H1 (cell line): Measurements from ENCODE around the gene RAPGEF5. TPM values are rescaled to one million over a fixed set of nuclear protein-coding genes. Genes with fewer than 3 reads are reported as not detected.

Experiments used
- CTCF ChIA-PET: fragments of 300-600 bp; sonication (Branson Sonifier 250); formaldehyde crosslinking; loops from one replicate; lab custom pipeline; 2021; ENCODE audit not compliant: partially characterized antibody; lab: Charles Lee
- POLR2A ChIA-PET: fragments of 300-600 bp; sonication (Branson Sonifier 250); formaldehyde crosslinking; loops from one replicate; lab custom pipeline; 2021; ENCODE audit warnings: inconsistent platforms; ENCODE audit not compliant: partially characterized antibody; lab: Charles Lee
- DNase-seq, 2 experiments: peaks; one replicate each; pipeline versions ENCODE4 v3.0.0 to v3.0.0-alpha.2; 2010 to 2022; ENCODE audit warnings: low spot score in 2 of 2, low read depth in 1 of 2, mixed read lengths in 1 of 2
- FAIRE-seq: peaks from 2 replicates; lab custom pipeline; 2011; peaks lifted over from hg19 to GRCh38; lab: Jason Lieb, UNC
- H2AFZ ChIP-seq: 2 replicates; pipeline ENCODE4 v1.8.1; 2012; ENCODE audit warnings: low read length, inconsistent platforms
- H2AK5ac ChIP-seq: 2 replicates; pipeline ENCODE4 v1.6.1; 2013; ENCODE audit warnings: low read depth, low read length
- H2BK120ac ChIP-seq: replicated peaks from 2 replicates; pipeline ENCODE3; 2013; ENCODE audit warnings: low read depth, low read length, inconsistent platforms
- H2BK12ac ChIP-seq: 2 replicates; pipeline ENCODE4 v1.6.1; 2013; ENCODE audit warnings: low read depth, low read length
- H2BK15ac ChIP-seq: 2 replicates; pipeline ENCODE4 v1.6.1; 2013; ENCODE audit warnings: low read length
- H2BK20ac ChIP-seq: 2 replicates; pipeline ENCODE4 v1.6.1; 2013; ENCODE audit warnings: low read length
- H2BK5ac ChIP-seq: 2 replicates; pipeline ENCODE4 v1.6.1; 2013; ENCODE audit warnings: low read depth, low read length
- H3K14ac ChIP-seq: 2 replicates; pipeline ENCODE4 v1.6.1; 2013; ENCODE audit warnings: inconsistent platforms; ENCODE audit not compliant: insufficient read length
- H3K18ac ChIP-seq: 2 replicates; pipeline ENCODE4 v1.6.1; 2013; ENCODE audit warnings: low read length; ENCODE audit errors: extremely low read depth
- H3K23ac ChIP-seq: 2 replicates; pipeline ENCODE4 v1.6.1; 2013; ENCODE audit warnings: inconsistent platforms; ENCODE audit not compliant: insufficient read length
- H3K23me2 ChIP-seq: 2 replicates; pipeline ENCODE4 v1.6.1; 2013; ENCODE audit warnings: low read depth, low read length
- H3K27ac ChIP-seq: 2 replicates; pipeline ENCODE4 v1.6.1; 2011; ENCODE audit warnings: low read depth, low read length, inconsistent platforms
- H3K27me3 ChIP-seq, 4 experiments: replicated peaks in 1 of 4; 1 replicate in 1 of 4; 2 replicates in 3 of 4; pipeline versions ENCODE4 v1.6.1 to v1.8.1; 2011 to 2013; ENCODE audit warnings: low read length in 3 of 4, mild to moderate bottlenecking in 3 of 4, inconsistent platforms in 2 of 4, mixed read lengths in 2 of 4, moderate library complexity in 1 of 4; ENCODE audit not compliant: control insufficient read depth in 3 of 4, insufficient read depth in 3 of 4; ENCODE audit errors: extremely low read depth in 1 of 4
- H3K36me3 ChIP-seq, 4 experiments: 2 replicates each; pipeline versions ENCODE4 v1.6.1 to v1.8.1; 2011 to 2013; ENCODE audit warnings: mild to moderate bottlenecking in 4 of 4, low read length in 3 of 4, moderate library complexity in 2 of 4, control low read depth in 1 of 4, inconsistent platforms in 1 of 4; ENCODE audit not compliant: insufficient read depth in 4 of 4, control insufficient read depth in 2 of 4
- H3K4ac ChIP-seq: replicated peaks from 2 replicates; pipeline ENCODE3; 2013; ENCODE audit warnings: low read length, low read depth, mixed read lengths, inconsistent platforms; ENCODE audit not compliant: insufficient read length
- H3K4me1 ChIP-seq, 4 experiments: replicated peaks in 1 of 4; 1 replicate in 1 of 4; 2 replicates in 3 of 4; pipeline versions ENCODE4 v1.6.1 to v1.8.1; 2011 to 2013; ENCODE audit warnings: low read length in 3 of 4, inconsistent platforms in 2 of 4, mixed read lengths in 1 of 4; ENCODE audit not compliant: insufficient read depth in 4 of 4, control insufficient read depth in 3 of 4
- H3K4me2 ChIP-seq, 2 experiments: 2 replicates each; pipeline versions ENCODE4 v1.6.1 to v1.8.1; 2011 to 2013; ENCODE audit warnings: low read depth in 2 of 2, low read length in 2 of 2, control low read depth in 1 of 2, inconsistent platforms in 1 of 2, mild to moderate bottlenecking in 1 of 2; ENCODE audit not compliant: insufficient read depth in 1 of 2
- H3K4me3 ChIP-seq, 4 experiments: fragments of 200-600, 300-600 bp in 1 of 4; sonication (generic), shearing (Covaris generic), sonication (Bioruptor Twin) in 1 of 4; 2 replicates each; pipeline versions ENCODE4 v1.5.1 to v1.8.1; 2011 to 2016; ENCODE audit warnings: low read length in 4 of 4, low read depth in 3 of 4, control low read depth in 2 of 4, inconsistent platforms in 2 of 4, mild to moderate bottlenecking in 2 of 4, mixed read lengths in 1 of 4, moderate library complexity in 1 of 4; ENCODE audit not compliant: insufficient read depth in 2 of 4; ENCODE audit errors: extremely low read depth in 1 of 4
- H3K56ac ChIP-seq: replicated peaks from 2 replicates; pipeline ENCODE3; 2013; ENCODE audit warnings: low read depth, mild to moderate bottlenecking, mixed read lengths, low read length, inconsistent platforms; ENCODE audit not compliant: insufficient read length
- H3K79me1 ChIP-seq: 2 replicates; pipeline ENCODE4 v1.6.1; 2013; ENCODE audit warnings: low read depth, low read length, control low read depth
- H3K79me2 ChIP-seq, 2 experiments: 2 replicates each; pipeline versions ENCODE4 v1.6.1 to v1.8.1; 2012 to 2013; ENCODE audit warnings: low read length in 2 of 2, mild to moderate bottlenecking in 2 of 2, inconsistent platforms in 1 of 2; ENCODE audit not compliant: insufficient read depth in 2 of 2, control insufficient read depth in 1 of 2
- H3K9ac ChIP-seq, 4 experiments: replicated peaks in 1 of 4; 1 replicate in 1 of 4; 2 replicates in 3 of 4; pipeline versions ENCODE4 v1.6.1 to v1.8.1; 2011 to 2013; ENCODE audit warnings: low read depth in 3 of 4, low read length in 3 of 4, control low read depth in 2 of 4, mild to moderate bottlenecking in 2 of 4, moderate library complexity in 2 of 4, inconsistent platforms in 1 of 4; ENCODE audit errors: extremely low read depth in 1 of 4
- H3K9me3 ChIP-seq, 2 experiments: 2 replicates each; pipeline versions ENCODE4 v1.6.1 to v1.8.1; 2012 to 2013; ENCODE audit warnings: mild to moderate bottlenecking in 2 of 2, moderate library complexity in 2 of 2, control low read depth in 1 of 2, inconsistent platforms in 1 of 2, low read depth in 1 of 2, low read length in 1 of 2, mixed read lengths in 1 of 2; ENCODE audit not compliant: insufficient read depth in 2 of 2
- H4K20me1 ChIP-seq, 2 experiments: replicated peaks in 1 of 2; 2 replicates each; pipeline versions ENCODE3 to v1.8.1; 2011 to 2013; ENCODE audit warnings: inconsistent platforms in 2 of 2, low read length in 2 of 2, mild to moderate bottlenecking in 1 of 2; ENCODE audit not compliant: insufficient read depth in 2 of 2, control insufficient read depth in 1 of 2
- H4K5ac ChIP-seq: 2 replicates; pipeline ENCODE4 v1.6.1; 2013; ENCODE audit warnings: low read length, low read depth, mixed read lengths, inconsistent platforms; ENCODE audit not compliant: insufficient read length
- H4K8ac ChIP-seq: 2 replicates; pipeline ENCODE4 v1.8.0; 2013; ENCODE audit warnings: mild to moderate bottlenecking, moderate library complexity, low read length, inconsistent platforms; ENCODE audit not compliant: insufficient read depth; ENCODE audit errors: extremely low read depth
- H4K91ac ChIP-seq: replicated peaks from 2 replicates; pipeline ENCODE3; 2013; ENCODE audit warnings: low read length, mixed read lengths, inconsistent platforms; ENCODE audit not compliant: insufficient read length
- CBX8 ChIP-seq: fragments of 300-800, 300-1000 bp; sonication (generic); IDR thresholded peaks from 2 replicates; pipeline ENCODE4 v1.7.1; 2016; ENCODE audit warnings: low read depth, low read length, borderline replicate concordance
- CTCF ChIP-seq, 3 experiments: IDR thresholded peaks; 1 replicate in 2 of 3; 2 replicates in 1 of 3; pipeline versions ENCODE4 v1.5.1 to v1.6.1; 2011; ENCODE audit warnings: low read length in 3 of 3, mild to moderate bottlenecking in 3 of 3, inconsistent platforms in 2 of 3, low read depth in 1 of 3, moderate library complexity in 1 of 3; ENCODE audit not compliant: insufficient read depth in 1 of 3; ENCODE audit errors: control extremely low read depth in 1 of 3
- KDM1A ChIP-seq: fragments of 200-600, 300-600 bp; sonication (generic); IDR thresholded peaks from 2 replicates; pipeline ENCODE4 v1.7.1; 2016; ENCODE audit warnings: mild to moderate bottlenecking, low read length, borderline replicate concordance
- PHF8 ChIP-seq: fragments of 200-600 bp; sonication (generic); conservative IDR thresholded peaks from 2 replicates; pipeline ENCODE4 v1.7.1; 2012; ENCODE audit warnings: low read depth, mild to moderate bottlenecking, inconsistent platforms, low read length, moderate library complexity
- POLR2A ChIP-seq, 2 experiments: IDR thresholded peaks; 1 replicate in 1 of 2; 2 replicates in 1 of 2; pipeline ENCODE4 v1.6.1; 2011; ENCODE audit warnings: low read depth in 2 of 2, low read length in 2 of 2, mild to moderate bottlenecking in 2 of 2; ENCODE audit errors: control extremely low read depth in 1 of 2
- RFX5 ChIP-seq: IDR thresholded peaks from 2 replicates; pipeline ENCODE4 v1.6.1; 2011; ENCODE audit warnings: low read depth, low read length, improper control_type of control experiment, borderline replicate concordance
- SIRT6 ChIP-seq: IDR thresholded peaks from one replicate; pipeline ENCODE4 v1.7.1; 2012; ENCODE audit warnings: low read length, inconsistent platforms
- SIX5 ChIP-seq: IDR thresholded peaks from 2 replicates; pipeline ENCODE4 v1.6.1; 2011; ENCODE audit warnings: mild to moderate bottlenecking, low read depth, low read length
- SRF ChIP-seq: IDR thresholded peaks from 2 replicates; pipeline ENCODE4 v1.6.1; 2011; ENCODE audit warnings: mild to moderate bottlenecking, low read depth, low read length, moderate library complexity
- SUZ12 ChIP-seq: fragments of 200-600 bp; sonication (generic); IDR thresholded peaks from 2 replicates; pipeline ENCODE4 v1.6.1; 2012; ENCODE audit warnings: mild to moderate bottlenecking, inconsistent platforms, low read length, moderate library complexity, mixed read lengths
- TAF1 ChIP-seq: IDR thresholded peaks from 2 replicates; pipeline ENCODE4 v1.6.1; 2011; ENCODE audit warnings: mild to moderate bottlenecking, low read depth, low read length
- YY1 ChIP-seq: IDR thresholded peaks from 2 replicates; pipeline ENCODE4 v1.6.1; 2011; ENCODE audit warnings: low read depth, mild to moderate bottlenecking, low read length
- WGBS, 2 experiments: shearing (Covaris generic) in 1 of 2; methylation state at CpG; one replicate each; pipeline versions ENCODE4 v1.1.6 to v1.1.7; 2013 to 2015; ENCODE audit warnings: low lambda C conversion rate in 2 of 2, mixed read lengths in 2 of 2, inconsistent platforms in 1 of 2, low coverage in 1 of 2, missing lambda C conversion rate in 1 of 2; ENCODE audit not compliant: insufficient replicate concordance in 2 of 2, insufficient coverage in 1 of 2, insufficient read length in 1 of 2; ENCODE audit errors: extremely low coverage in 1 of 2, missing lambda C conversion rate in 1 of 2; 5-methylcytosine and 5-hydroxymethylcytosine counted together
- polyA plus RNA-seq, 7 experiments: library from polyadenylated mRNA; depleted of rRNA in 3 of 7; stranded (reverse) in 5 of 7; unstranded in 2 of 7; fragments of >200 nt in 5 of 7; fragments of 200-250 nt in 2 of 7; gene quantifications; 1 replicate in 5 of 7; 2 replicates in 1 of 7; 4 replicates in 1 of 7; pipeline versions ENCODE4 v1.2.1 to v1.2.3, GENCODE V29; 2011 to 2013; ENCODE audit warnings: missing spikeins in 2 of 7, mixed read lengths in 2 of 7
- total RNA-seq: library from RNA; stranded (reverse); fragmentation: NEBNext Ultra II Directional; extraction: Animal tissue kit (Norgen Biotek cat#: 25700); gene quantifications from 2 replicates; pipeline ENCODE4 v1.2.1, GENCODE V29; 2021

The RAPGEF5 gene
- total and polyA plus RNA-seq, 2 of the 8 experiments (the other 6 are each of a cell fraction or from before 2014, with no cell fraction given): 4.4 to 22.9 TPM

GRCh38 chr7:22256541-22257096, 100.3 kb downstream of the RAPGEF5 start:
- Histone ChIP-seq H3K18ac (no peak overlapping the region), H4K20me1 (no peaks in the 10 kb centered on the region), H3K36me3 (no peaks in the 10 kb centered on the region; a peak in 1 of 8 replicates), H3K27me3 (no peaks in the 10 kb centered on the region), H2BK120ac (no peak overlapping the region), H3K79me2 (no peaks in the 10 kb centered on the region), H3K9me3 (no peaks in the 10 kb centered on the region), H3K14ac (no peak overlapping the region), H3K4me2 (no peak overlapping the region), H3K23me2 (no peaks in the 10 kb centered on the region), H2BK15ac (no peak overlapping the region), H3K79me1 (no peaks in the 10 kb centered on the region), H2AK5ac (no peak overlapping the region), H3K56ac (no peak overlapping the region), H4K91ac (no peak overlapping the region), H3K4me1 (peaks cover 2 to 15% (median 8%) of the 10 kb centered on the region in 4 experiments; a peak in 6 of 7 replicates), H2BK12ac (no peak overlapping the region), H4K8ac (no peak overlapping the region), H2AFZ (no peak overlapping the region), H2BK20ac (no peak overlapping the region), H3K23ac (no peak overlapping the region), H3K4ac (no peak overlapping the region), H4K5ac (no peak overlapping the region), H2BK5ac (no peak overlapping the region), H3K9ac (no peak overlapping the region), H3K27ac (no peak overlapping the region), H3K4me3 (no peak overlapping the region)
- ChIA-PET POLR2A (interaction anchor here (0.6 kb wide), 1 partner anchor 1122 kb away, joined by 5 read pairs; no protein-coding TSS in a partner anchor), CTCF (interaction anchor here (0.8 to 2.6 kb wide), 6 partner anchors 55 to 218 kb away, joined by 3 to 16 read pairs (median 6); no protein-coding TSS in a partner anchor)
- WGBS, 2 experiments: 82% methylated on average over 2 of the region's 2 CpGs; no CpG with 5 or more reads in 1 of the 2 experiments
- FAIRE-seq (no peak), DNase-seq (no peak)
- TF ChIP-seq KDM1A: no peak
- no peak for TF ChIP-seq SUZ12
- no peak for TF ChIP-seq CBX8
- no peak for TF ChIP-seq SRF
- TF ChIP-seq RFX5: no peak
- no peak for TF ChIP-seq SIX5
- TF ChIP-seq YY1: no peak
- TF ChIP-seq CTCF (IDR thresholded peaks at IDR 0.05; ENCODE audit: control extremely low read depth in 1 of 3, insufficient read depth in 1 of 3, low read depth in 1 of 3, low read length in 3 of 3): no peak
- no peak for TF ChIP-seq PHF8
- TF ChIP-seq SIRT6: no peak
- TF ChIP-seq POLR2A (IDR thresholded peaks at IDR 0.05; ENCODE audit: control extremely low read depth in 1 of 2, low read depth in 2 of 2, low read length in 2 of 2): no peak
- TF ChIP-seq TAF1: no peak
